GM23338 (cell line): ENCODE measurements around the gene EHD3. TPM values are rescaled to one million over a fixed set of nuclear protein-coding genes. Genes with fewer than 3 reads are reported as not detected.

ENCODE experiments used
- ATAC-seq: fragments of 200-7000 bp; cut with Tn5 transposase; 3 replicates; pipeline ENCODE4 v1.9.1; 2020
- DNase-seq: peaks from one replicate; pipeline ENCODE4 v3.0.0-alpha.2; 2015; ENCODE audit warnings: low spot score
- H2AFZ ChIP-seq: fragments of 200-600 bp; sonication (generic); 2 replicates; pipeline ENCODE4 v1.8.0; 2016; ENCODE audit warnings: antibody characterized with exemption, mild to moderate bottlenecking, moderate library complexity
- H3F3A ChIP-seq: fragments of 200-600 bp; sonication (generic); replicated peaks from 2 replicates; pipeline ENCODE4 v1.8.0; 2017; ENCODE audit warnings: antibody characterized with exemption, mixed run types, low read depth
- H3K27ac ChIP-seq: fragments of 200-600 bp; sonication (generic); 2 replicates; pipeline ENCODE4 v1.6.1; 2016; ENCODE audit warnings: low read depth
- H3K27me3 ChIP-seq: fragments of 200-600 bp; sonication (generic); 2 replicates; pipeline ENCODE4 v1.8.0; 2016; ENCODE audit warnings: mild to moderate bottlenecking, mixed run types, moderate library complexity; ENCODE audit not compliant: insufficient read depth
- H3K36me3 ChIP-seq: fragments of 200-600 bp; sonication (generic); 2 replicates; pipeline ENCODE4 v1.8.0; 2016; ENCODE audit warnings: mild to moderate bottlenecking; ENCODE audit not compliant: insufficient read depth
- H3K4me1 ChIP-seq: fragments of 200-600 bp; sonication (generic); 2 replicates; pipeline ENCODE4 v1.8.0; 2016; ENCODE audit warnings: mild to moderate bottlenecking, moderate library complexity; ENCODE audit not compliant: insufficient read depth
- H3K4me2 ChIP-seq: fragments of 200-600 bp; sonication (generic); 2 replicates; pipeline ENCODE4 v1.7.1; 2017; ENCODE audit warnings: mixed run types
- H3K4me3 ChIP-seq: fragments of 200-600 bp; sonication (generic); 2 replicates; pipeline ENCODE4 v1.6.1; 2016; ENCODE audit warnings: mixed run types
- H3K79me2 ChIP-seq: fragments of 200-600 bp; sonication (generic); replicated peaks from 2 replicates; pipeline ENCODE4 v1.8.0; 2017; ENCODE audit warnings: mild to moderate bottlenecking; ENCODE audit not compliant: insufficient read depth
- H3K9me2 ChIP-seq: fragments of 200-600 bp; sonication (generic); 2 replicates; pipeline ENCODE4 v1.8.0; 2017; ENCODE audit not compliant: insufficient read depth
- H4K20me1 ChIP-seq: fragments of 200-600 bp; sonication (generic); replicated peaks from 2 replicates; pipeline ENCODE4 v1.8.0; 2017; ENCODE audit warnings: mild to moderate bottlenecking; ENCODE audit not compliant: insufficient read depth
- H3K27ac Mint-ChIP-seq: 2 replicates; pipeline ENCODE4 v1.8.0; 2020; ENCODE audit warnings: inconsistent platforms, mild to moderate bottlenecking, moderate library complexity, mixed read lengths
- H3K27me3 Mint-ChIP-seq: 3 replicates; pipeline ENCODE4 v1.8.0; 2022; ENCODE audit warnings: low read depth, mild to moderate bottlenecking, moderate library complexity, mixed read lengths, inconsistent platforms; ENCODE audit not compliant: insufficient read depth, poor library complexity
- H3K36me3 Mint-ChIP-seq: 3 replicates; pipeline ENCODE4 v1.8.0; 2021; ENCODE audit warnings: low read depth, mild to moderate bottlenecking, inconsistent platforms, moderate library complexity, mixed read lengths
- H3K4me1 Mint-ChIP-seq: 3 replicates; pipeline ENCODE4 v1.8.0; 2020; ENCODE audit warnings: mild to moderate bottlenecking, inconsistent platforms, mixed read lengths
- H3K4me3 Mint-ChIP-seq: 3 replicates; pipeline ENCODE4 v1.8.0; 2021; ENCODE audit warnings: moderate library complexity, mild to moderate bottlenecking, inconsistent platforms, mixed read lengths
- H3K9me3 Mint-ChIP-seq: 3 replicates; pipeline ENCODE4 v1.8.0; 2020; ENCODE audit warnings: moderate library complexity, mild to moderate bottlenecking, inconsistent platforms, mixed read lengths
- CREB1 ChIP-seq: fragments of 250-450 bp; sonication (Bioruptor Pico); IDR thresholded peaks from 2 replicates; pipeline ENCODE4 v1.5.0; 2020; ENCODE audit warnings: low read depth, mild to moderate bottlenecking, moderate library complexity
- CTCF ChIP-seq, 2 experiments: fragments of 200-600 bp in 1 of 2; sonication (generic) in 1 of 2; conservative IDR thresholded peaks; 2 replicates each; pipeline versions ENCODE4 v1.5.1 to v1.6.1; 2016 to 2017; ENCODE audit warnings: antibody characterized with exemption in 2 of 2, low read depth in 2 of 2, mild to moderate bottlenecking in 2 of 2, moderate library complexity in 1 of 2
- ETS1 ChIP-seq: IDR thresholded peaks from 2 replicates; pipeline ENCODE4 v1.6.1; 2016; ENCODE audit warnings: antibody characterized with exemption
- EZH2phosphoT487 ChIP-seq: fragments of 200-600 bp; sonication (generic); IDR thresholded peaks from one replicate; pipeline ENCODE4 v1.8.1; 2018; ENCODE audit warnings: antibody characterized with exemption; ENCODE audit not compliant: unreplicated experiment
- JUNB ChIP-seq: IDR thresholded peaks from one replicate; pipeline ENCODE4 v1.6.1; 2016; ENCODE audit warnings: antibody characterized with exemption; ENCODE audit not compliant: unreplicated experiment
- NANOG ChIP-seq: IDR thresholded peaks from 2 replicates; pipeline ENCODE4 v1.6.1; 2016; ENCODE audit warnings: antibody characterized with exemption, borderline replicate concordance
- POLR2AphosphoS5 ChIP-seq: IDR thresholded peaks from 2 replicates; pipeline ENCODE4 v1.6.1; 2016; ENCODE audit warnings: antibody characterized with exemption, low read depth
- REST ChIP-seq: IDR thresholded peaks from one replicate; pipeline ENCODE4 v1.6.1; 2018; ENCODE audit warnings: antibody characterized with exemption; ENCODE audit not compliant: unreplicated experiment
- STAT1 ChIP-seq: IDR thresholded peaks from one replicate; pipeline ENCODE4 v1.6.1; 2016; ENCODE audit warnings: antibody characterized with exemption; ENCODE audit not compliant: unreplicated experiment
- polyA plus RNA-seq: library from polyadenylated mRNA; unstranded; fragments of >200 nt; fragmentation: Nextera tagmentation; extraction: Ambion mirVana; gene quantifications from 2 replicates; pipeline ENCODE4 v1.2.1, GENCODE V29; 2016
- total RNA-seq: library from RNA; depleted of rRNA; stranded (reverse); fragments of >200 nt; shearing (Covaris generic); gene quantifications from 2 replicates; pipeline ENCODE4 v1.2.3, GENCODE V29; 2014

EHD3 gene
- total and polyA plus RNA-seq, 2 experiments from 2014 or later = 3.3 to 12.6 TPM

- no peaks in the 10 kb centered on the region for H3K36me3 Mint-ChIP-seq
- no peak overlapping the region for H3K27ac ChIP-seq
- no peak overlapping the region for H2AFZ ChIP-seq
- no peaks in the 10 kb centered on the region for H3K27me3 ChIP-seq
- ATAC-seq (no peak), DNase-seq (no peak)
- peaks cover 11% of the 10 kb centered on the region; the same call in 1 of the 2 replicates for H3K9me2 ChIP-seq
- no peak for TF ChIP-seq NANOG
- no peaks in the 10 kb centered on the region for H4K20me1 ChIP-seq
- no peak overlapping the region for H3K4me3 ChIP-seq
- H3K27me3 Mint-ChIP-seq = peaks cover 5% of the 10 kb centered on the region
- no peak overlapping the region for H3K4me2 ChIP-seq
- no peaks in the 10 kb centered on the region for H3F3A ChIP-seq
- H3K9me3 Mint-ChIP-seq = no peaks in the 10 kb centered on the region
- H3K36me3 ChIP-seq = no peaks in the 10 kb centered on the region
- H3K79me2 ChIP-seq = no peaks in the 10 kb centered on the region
- no peak overlapping the region for H3K4me3 Mint-ChIP-seq
- H3K27ac Mint-ChIP-seq = no peak overlapping the region
- peaks cover 3% of the 10 kb centered on the region; the same call in 1 of the 2 replicates for H3K4me1 ChIP-seq
- H3K4me1 Mint-ChIP-seq = peaks cover 10% of the 10 kb centered on the region
These were observed 52.3 kb downstream of the EHD3 start for GRCh38 chr2:31286230-31286629.

- Mint-ChIP-seq H3K27ac (no peak overlapping the region), H3K4me3 (no peak overlapping the region), H3K36me3 (no peaks in the 10 kb centered on the region), H3K9me3 (no peaks in the 10 kb centered on the region; the same call in 2 of the 3 replicates), H3K4me1 (peaks cover 10% of the 10 kb centered on the region), H3K27me3 (peaks cover 2% of the 10 kb centered on the region)
- Histone ChIP-seq H3K27me3 (no peaks in the 10 kb centered on the region), H3F3A (no peaks in the 10 kb centered on the region), H4K20me1 (no peaks in the 10 kb centered on the region), H3K79me2 (no peaks in the 10 kb centered on the region), H3K4me2 (no peak overlapping the region), H3K36me3 (no peaks in the 10 kb centered on the region), H2AFZ (no peak overlapping the region), H3K9me2 (peaks cover 11% of the 10 kb centered on the region; the same call in 1 of the 2 replicates), H3K4me1 (peaks cover 3% of the 10 kb centered on the region; the same call in 1 of the 2 replicates), H3K4me3 (no peak overlapping the region), H3K27ac (no peak overlapping the region)
- DNase-seq (no peak), ATAC-seq (no peak)
- TF ChIP-seq ETS1 (no peak), REST (no peak), JUNB (no peak), NANOG (no peak), STAT1 (no peak), EZH2phosphoT487 (no peak), CREB1 (CRISPR knock-in tag) (no peak), POLR2AphosphoS5 (no peak), CTCF (conservative IDR thresholded peaks at IDR 0.05; ENCODE audit: low read depth in 2 of 2) (no peak)
These were observed 53.1 kb downstream of the EHD3 start for GRCh38 chr2:31286961-31287550.
